22Rv1 (cell line): ENCODE measurements around the gene GSTA5.
"Not testable (repeated sequence)": the region's sequence is repeated elsewhere in the genome, so short reads cannot be mapped to it uniquely, and the experiment has no call there.

ENCODE experiments used
- H3K27ac ChIP-seq: fragments of 450-650 bp; 2 replicates; pipeline ENCODE4 v1.5.1; 2017
- ZFX ChIP-seq: fragments of 450-650 bp; IDR thresholded peaks from 2 replicates; pipeline ENCODE4 v1.6.1; 2017; ENCODE audit warnings: antibody characterized with exemption, borderline replicate concordance
- TF ChIP-seq, protein P1 (sequence below): fragments of 450-650 bp; IDR thresholded peaks from 2 replicates; pipeline ENCODE4 v1.5.1; 2017; ENCODE audit warnings: mild to moderate bottlenecking

The GSTA5 gene

DNA sequence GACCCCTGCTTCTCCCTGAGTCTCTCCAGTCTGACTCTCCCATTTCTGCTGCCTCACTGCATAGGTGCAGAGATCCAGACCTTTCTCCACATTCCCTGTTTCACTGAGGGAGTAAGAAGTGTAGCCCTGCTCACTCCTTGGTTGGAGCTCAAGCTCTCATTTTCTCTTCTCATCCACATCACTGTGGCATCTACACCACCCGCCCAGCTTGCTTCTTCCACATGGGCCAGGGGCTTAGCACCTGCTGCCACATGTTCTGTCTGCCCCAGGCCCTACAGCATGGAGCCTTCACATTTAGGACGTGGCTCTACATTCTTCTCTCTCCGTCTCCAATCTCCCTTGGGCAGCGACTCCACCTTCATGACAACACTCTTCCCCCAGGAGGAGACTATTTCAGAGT is 8.5 kb upstream of the GSTA5 start:
- TF ChIP-seq, protein P1, sequence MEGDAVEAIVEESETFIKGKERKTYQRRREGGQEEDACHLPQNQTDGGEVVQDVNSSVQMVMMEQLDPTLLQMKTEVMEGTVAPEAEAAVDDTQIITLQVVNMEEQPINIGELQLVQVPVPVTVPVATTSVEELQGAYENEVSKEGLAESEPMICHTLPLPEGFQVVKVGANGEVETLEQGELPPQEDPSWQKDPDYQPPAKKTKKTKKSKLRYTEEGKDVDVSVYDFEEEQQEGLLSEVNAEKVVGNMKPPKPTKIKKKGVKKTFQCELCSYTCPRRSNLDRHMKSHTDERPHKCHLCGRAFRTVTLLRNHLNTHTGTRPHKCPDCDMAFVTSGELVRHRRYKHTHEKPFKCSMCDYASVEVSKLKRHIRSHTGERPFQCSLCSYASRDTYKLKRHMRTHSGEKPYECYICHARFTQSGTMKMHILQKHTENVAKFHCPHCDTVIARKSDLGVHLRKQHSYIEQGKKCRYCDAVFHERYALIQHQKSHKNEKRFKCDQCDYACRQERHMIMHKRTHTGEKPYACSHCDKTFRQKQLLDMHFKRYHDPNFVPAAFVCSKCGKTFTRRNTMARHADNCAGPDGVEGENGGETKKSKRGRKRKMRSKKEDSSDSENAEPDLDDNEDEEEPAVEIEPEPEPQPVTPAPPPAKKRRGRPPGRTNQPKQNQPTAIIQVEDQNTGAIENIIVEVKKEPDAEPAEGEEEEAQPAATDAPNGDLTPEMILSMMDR = no peak
- no peak for TF ChIP-seq ZFX
- H3K27ac ChIP-seq = no peak overlapping the region

DNA sequence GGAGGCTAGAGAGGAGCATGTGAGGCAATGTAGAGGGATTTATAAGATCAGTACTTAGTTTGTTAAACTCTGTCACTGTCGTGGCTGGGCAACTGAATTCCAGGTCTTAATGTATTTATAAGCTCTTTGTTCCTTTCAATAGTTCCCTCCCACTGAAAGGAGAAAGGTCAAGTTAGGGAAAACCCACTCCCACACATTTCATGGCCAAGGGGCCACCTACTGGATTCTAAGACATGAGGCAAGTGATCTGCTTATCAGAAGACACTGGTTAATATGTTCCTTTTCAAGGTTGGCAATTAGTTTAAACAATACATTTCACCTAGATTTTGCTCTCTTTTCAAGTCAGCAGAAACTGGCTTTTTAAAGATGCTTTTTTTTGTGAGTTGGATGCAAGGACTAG is 5.4 kb upstream of the GSTA5 start:
- no peak for TF ChIP-seq ZFX
- TF ChIP-seq, protein P1 = no peak
- no peak overlapping the region for H3K27ac ChIP-seq

DNA sequence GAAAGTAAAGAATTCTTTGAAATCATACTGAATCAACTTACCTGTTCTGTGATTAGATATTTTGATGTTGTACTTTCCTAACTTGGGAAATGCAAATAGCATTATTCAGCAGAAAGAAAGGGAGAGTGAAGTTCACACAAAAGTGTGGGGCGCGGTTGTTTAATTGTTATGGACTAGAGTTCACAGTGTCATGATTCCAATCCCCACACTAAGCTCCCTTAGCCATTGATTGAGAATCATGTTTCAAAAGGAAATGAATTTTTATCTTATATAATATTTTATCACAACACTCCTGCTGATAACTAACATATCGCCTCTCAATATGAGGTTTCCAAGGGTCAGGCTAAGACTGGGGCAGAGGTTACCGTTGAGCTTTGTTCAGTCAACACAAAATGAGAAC is 3.0 kb upstream of the GSTA5 start:
- TF ChIP-seq, protein P1 = no peak
- no peak overlapping the region for H3K27ac ChIP-seq

DNA sequence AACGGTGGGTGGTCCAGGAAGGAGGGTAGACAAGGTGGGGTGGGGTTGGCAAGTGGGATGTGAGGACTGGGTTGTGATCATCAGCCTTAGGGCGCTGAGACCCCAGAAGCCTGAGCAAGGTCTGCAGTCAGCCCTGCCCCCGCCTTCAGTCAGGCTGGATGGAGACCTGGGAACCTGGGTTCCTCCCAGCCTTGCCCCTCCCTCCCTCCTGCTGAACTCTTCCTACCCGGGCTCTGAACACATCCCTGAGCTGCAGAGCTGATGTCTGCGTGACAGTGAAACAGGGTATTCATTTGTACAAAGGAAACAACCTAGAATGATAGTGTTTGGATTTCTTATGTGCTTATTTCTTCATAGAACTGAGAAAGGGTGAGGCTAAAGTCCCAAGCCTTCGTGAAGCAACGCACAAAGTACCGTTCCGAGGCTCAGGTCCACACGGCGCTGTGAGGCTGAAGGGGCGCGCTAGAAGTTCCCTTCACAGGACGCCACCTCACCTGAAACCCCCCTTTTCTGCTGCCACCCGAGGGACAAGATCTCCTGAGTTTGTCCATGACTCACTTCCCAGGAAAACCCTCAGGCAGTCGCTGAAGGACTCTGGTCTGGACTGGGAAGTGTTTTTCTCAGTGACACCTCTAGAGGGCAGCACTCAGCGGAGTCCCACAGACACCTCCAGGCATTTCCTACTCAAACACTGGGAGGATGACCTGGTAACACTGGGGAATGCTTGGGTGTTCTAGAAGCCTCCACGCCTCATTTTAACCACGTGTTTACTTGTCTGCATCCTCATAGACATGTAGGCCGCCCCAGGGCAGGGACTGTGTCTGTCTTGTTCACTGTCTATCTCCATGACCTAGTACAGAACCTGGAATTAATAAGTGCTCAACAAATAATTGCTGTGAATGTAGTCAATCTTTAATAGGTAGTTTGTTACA is 1.2 kb downstream of the GSTA5 start:
- no peak for TF ChIP-seq ZFX
- TF ChIP-seq, protein P1 = peak; percentile 92
- no peak overlapping the region for H3K27ac ChIP-seq

DNA sequence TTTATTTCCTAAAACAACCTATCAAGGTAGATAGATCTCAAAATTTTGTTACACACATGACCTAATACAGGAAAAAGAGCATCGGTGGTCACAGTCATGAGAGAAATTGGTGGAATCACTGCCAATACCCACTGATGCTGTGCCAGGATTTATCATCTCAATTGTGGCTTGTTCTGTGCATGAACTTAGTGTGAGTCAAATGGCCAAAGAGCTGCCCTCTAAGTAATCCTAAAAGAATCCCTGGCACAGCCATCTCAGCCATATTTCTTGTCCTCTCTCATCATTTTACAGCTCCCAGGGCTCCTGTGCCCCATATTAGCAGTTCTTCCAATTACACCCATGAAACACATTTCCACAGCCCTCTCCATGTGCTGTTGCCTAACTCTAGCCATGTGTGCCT is 6.1 kb downstream of the GSTA5 start:
- TF ChIP-seq, protein P1 = no peak
- no peak for TF ChIP-seq ZFX
- H3K27ac ChIP-seq = no peak overlapping the region

DNA sequence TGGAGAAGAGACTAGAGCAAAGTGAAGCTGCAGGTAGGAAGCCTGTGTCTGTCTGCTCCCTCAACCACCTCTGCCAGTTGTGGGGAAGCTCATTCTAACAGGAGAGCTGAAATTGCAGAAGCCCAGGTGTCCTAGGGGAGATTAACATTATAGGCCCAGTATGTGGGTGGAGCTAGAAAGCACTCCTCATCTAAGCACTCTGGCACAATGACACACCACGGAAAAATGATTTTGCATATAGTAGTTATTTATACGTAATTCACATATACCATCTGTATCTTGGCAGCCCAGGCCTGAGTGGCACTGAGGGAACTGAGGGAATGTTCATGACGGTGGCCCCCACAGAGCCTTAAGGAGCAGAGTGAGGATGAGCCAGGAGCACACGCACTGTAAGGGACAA is 9.7 kb downstream of the GSTA5 start:
- H3K27ac ChIP-seq = not testable (repeated sequence)

DNA sequence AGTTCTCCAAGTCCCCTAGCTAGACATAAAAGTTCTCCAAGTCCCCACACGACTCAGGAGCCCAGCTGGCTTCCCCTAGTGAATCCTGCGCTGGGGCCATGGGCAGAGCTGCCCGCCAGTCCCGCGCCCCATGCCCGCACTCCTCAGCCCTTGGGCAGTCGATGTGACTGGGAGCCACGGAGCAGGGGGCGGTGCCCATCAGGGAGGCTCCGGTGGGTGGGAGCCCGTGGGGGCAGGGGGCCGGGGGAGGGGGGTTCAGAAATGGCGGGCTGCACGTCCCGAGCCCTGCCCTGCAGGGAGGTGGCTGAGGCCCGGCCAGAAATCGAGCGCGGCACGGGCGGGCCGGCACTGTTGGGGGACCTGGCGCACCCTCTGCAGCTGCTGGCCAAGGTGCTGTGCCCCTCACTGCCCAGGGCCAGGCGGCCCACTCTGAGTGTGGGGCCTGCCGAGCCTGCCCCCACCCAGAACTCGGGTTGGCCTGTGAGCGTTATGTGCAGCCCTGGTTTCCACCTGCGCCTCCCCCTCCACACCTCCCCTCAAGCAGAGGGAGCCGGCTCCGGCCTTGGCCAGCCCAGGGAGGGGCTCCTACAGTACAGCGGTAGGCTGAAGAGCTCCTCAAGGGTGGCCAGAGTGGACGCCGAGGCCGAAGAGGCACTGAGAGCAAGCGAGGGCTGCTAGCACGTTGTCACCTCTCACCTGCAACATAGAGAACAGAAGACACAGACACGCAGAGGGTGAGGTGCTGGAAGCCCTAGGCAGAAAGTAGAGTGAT is 11.4 kb downstream of the GSTA5 start:
- no peak overlapping the region for H3K27ac ChIP-seq
- TF ChIP-seq, protein P1 = no peak
- no peak for TF ChIP-seq ZFX

DNA sequence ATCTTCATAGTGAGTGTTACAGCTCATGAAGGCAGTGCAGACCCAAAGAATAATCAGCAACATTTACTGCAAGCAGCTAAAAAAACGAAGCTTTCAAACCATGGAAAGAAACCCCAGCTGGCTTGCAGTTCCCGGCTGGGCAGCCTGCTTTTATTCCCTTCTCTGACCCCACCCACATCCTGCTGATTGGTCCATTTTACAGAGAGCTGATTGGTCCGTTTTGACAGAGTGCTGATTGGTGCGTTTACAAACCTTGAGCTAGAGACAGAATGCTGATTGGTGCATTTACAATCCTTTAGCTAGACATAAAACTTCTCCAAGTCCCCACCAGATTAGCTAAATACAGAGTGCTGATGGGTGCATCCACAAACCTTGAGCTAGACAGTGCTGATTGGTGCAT is 12.0 kb downstream of the GSTA5 start:
- H3K27ac ChIP-seq = not testable (repeated sequence)

DNA sequence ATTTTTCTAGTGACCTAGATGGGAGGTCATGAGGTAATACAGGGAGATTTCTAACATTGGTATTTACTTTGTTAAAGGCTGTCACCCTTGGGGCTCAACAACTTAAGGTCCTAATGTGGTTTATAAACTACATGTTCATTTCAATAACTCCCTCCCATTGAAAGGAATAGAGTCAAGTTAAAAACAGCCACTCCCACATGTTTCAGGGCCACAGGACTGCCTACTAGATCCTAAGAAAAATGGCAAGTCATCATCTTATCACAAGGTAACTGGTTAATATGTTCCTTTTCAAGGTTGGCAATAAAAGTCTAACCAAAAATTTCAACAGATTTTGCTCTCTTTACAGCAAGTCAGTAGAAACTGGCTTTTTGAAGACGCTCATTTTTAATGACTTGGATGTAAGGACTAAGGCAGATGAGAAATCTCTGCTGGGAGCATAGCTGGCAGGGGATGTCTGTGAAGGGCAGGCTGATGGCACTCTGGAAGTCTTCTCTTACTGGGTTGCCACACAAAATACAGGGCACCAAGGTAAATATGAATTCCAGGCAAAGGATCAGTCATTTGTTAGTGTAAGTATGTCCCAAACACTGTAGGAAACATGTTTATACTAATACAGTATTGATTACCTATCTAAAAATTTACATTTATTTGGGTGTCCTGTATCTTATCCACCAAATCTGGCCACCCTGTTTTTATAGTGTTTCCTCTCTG is 13.4 kb downstream of the GSTA5 start:
- H3K27ac ChIP-seq = not testable (repeated sequence)
